Transverse colon (tissue), 3 donors: ENCODE results near the gene MAPKAP1.

Experiments used
- CTCF ChIP-seq, 5 experiments: fragments of 200-600 bp in 3 of 5; fragments of 450-650 bp in 2 of 5; sonication (generic) in 3 of 5; IDR thresholded peaks; 1 replicate in 2 of 5; 2 replicates in 3 of 5; pipeline ENCODE4 v1.5.1; 2016 to 2017; ENCODE audit warnings: antibody characterized with exemption in 5 of 5, inconsistent platforms in 3 of 5, mild to moderate bottlenecking in 2 of 5, moderate library complexity in 1 of 5
- EP300 ChIP-seq: sonication (generic); formaldehyde crosslinking; IDR thresholded peaks from one replicate; pipeline ENCODE4 v1.6.1; 2017; ENCODE audit warnings: antibody characterized with exemption, low read depth

- no peak for TF ChIP-seq EP300
- no peak for TF ChIP-seq CTCF (IDR thresholded peaks at IDR 0.05)
Measured at GRCh38 chr9:125756518-125756917, 49.5 kb upstream of the MAPKAP1 start.
